Measurements from ENCODE around the gene ADIPOR2.
"Not testable (repeated sequence)": the region's sequence is repeated elsewhere in the genome, so short reads cannot be mapped to it uniquely, and the experiment has no call there.

Gene ADIPOR2

GRCh38 chr12:1815814-1816729, 125.2 kb downstream of the ADIPOR2 start:
- DNase-seq: no peak

- peak in 1 of 2 experiments; percentile 57 for DNase-seq
Measured at GRCh38 chr12:1816730-1817348, 126.0 kb downstream of the ADIPOR2 start.

GRCh38 chr12:1817928-1818327, 127.1 kb downstream of the ADIPOR2 start:
- not testable (repeated sequence) for DNase-seq

- no peak for DNase-seq
Measured at GRCh38 chr12:1819050-1819449, 128.2 kb downstream of the ADIPOR2 start.

- no peak for DNase-seq
Measured at GRCh38 chr12:1819571-1819970, 128.7 kb downstream of the ADIPOR2 start.

GRCh38 chr12:1820191-1820895, 129.5 kb downstream of the ADIPOR2 start, which contains the start of gene LRTM2:
Gene LRTM2, plus strand, starts transcription at chr12:1820565. Its CDS starts 7,584 bp downstream, at chr12:1828149.
- DNase-seq: peak; percentile 55 to 68

- DNase-seq: peak in 1 of 2 experiments; percentile 41
Measured at GRCh38 chr12:1820896-1821291, 130.0 kb downstream of the ADIPOR2 start.

- DNase-seq: peak; percentile 83 to 91
Measured at GRCh38 chr12:1821805-1822204, 130.9 kb downstream of the ADIPOR2 start.

- no peak for DNase-seq
Measured at GRCh38 chr12:1822699-1823098, 131.8 kb downstream of the ADIPOR2 start.

- no peak for DNase-seq
Measured at GRCh38 chr12:1823237-1823636, 132.4 kb downstream of the ADIPOR2 start.

GRCh38 chr12:1825382-1826102, 134.7 kb downstream of the ADIPOR2 start:
- DNase-seq: no peak

- no peak for DNase-seq
Measured at GRCh38 chr12:1826401-1826800, 135.5 kb downstream of the ADIPOR2 start.

GRCh38 chr12:1826867-1827705, 136.2 kb downstream of the ADIPOR2 start:
- no peak for DNase-seq

GRCh38 chr12:1827826-1828805, 137.2 kb downstream of the ADIPOR2 start:
- no peak for DNase-seq

- no peak for DNase-seq
Measured at GRCh38 chr12:1828856-1829255, 138.0 kb downstream of the ADIPOR2 start.

GRCh38 chr12:1829306-1829900, 138.5 kb downstream of the ADIPOR2 start:
- DNase-seq: no peak

GRCh38 chr12:1830401-1830845, 139.6 kb downstream of the ADIPOR2 start:
- DNase-seq: no peak

GRCh38 chr12:1830981-1831963, 140.4 kb downstream of the ADIPOR2 start:
- no peak for DNase-seq

All from NCI-H524 (cell line).